Trophoblast cell (in vitro differentiated cells and primary cell): Measurements from ENCODE around the gene LRP1.

Source experiments
- DNase-seq, 2 donors: peaks; one replicate each; pipeline ENCODE4 v3.0.0-alpha.2; 2016
- H2AFZ ChIP-seq: 2 replicates; pipeline ENCODE4 v1.6.1; 2013; ENCODE audit warnings: low read length, moderate library complexity, mild to moderate bottlenecking; ENCODE audit not compliant: insufficient read depth, poor library complexity
- H2AK5ac ChIP-seq: 2 replicates; pipeline ENCODE4 v1.6.1; 2013; ENCODE audit warnings: mild to moderate bottlenecking, low read length
- H2BK120ac ChIP-seq: 2 replicates; pipeline ENCODE4 v1.6.1; 2013; ENCODE audit warnings: low read length, mild to moderate bottlenecking, moderate library complexity; ENCODE audit not compliant: insufficient read depth, poor library complexity
- H2BK12ac ChIP-seq: 2 replicates; pipeline ENCODE4 v1.6.1; 2013; ENCODE audit warnings: mild to moderate bottlenecking, low read length, moderate library complexity
- H2BK5ac ChIP-seq: 2 replicates; pipeline ENCODE4 v1.6.1; 2013; ENCODE audit warnings: low read length, low read depth, moderate library complexity, mild to moderate bottlenecking; ENCODE audit not compliant: poor library complexity
- H3K14ac ChIP-seq: 2 replicates; pipeline ENCODE4 v1.6.1; 2013; ENCODE audit warnings: mild to moderate bottlenecking, low read length
- H3K18ac ChIP-seq: 2 replicates; pipeline ENCODE4 v1.6.1; 2013; ENCODE audit warnings: mild to moderate bottlenecking, low read length
- H3K23ac ChIP-seq: 2 replicates; pipeline ENCODE4 v1.6.1; 2013; ENCODE audit warnings: low read length
- H3K27ac ChIP-seq: 2 replicates; pipeline ENCODE4 v1.5.1; 2013; ENCODE audit warnings: low read depth, mild to moderate bottlenecking, inconsistent platforms, low read length, moderate library complexity
- H3K27me3 ChIP-seq: 2 replicates; pipeline ENCODE4 v1.6.1; 2013; ENCODE audit warnings: inconsistent platforms, mild to moderate bottlenecking, low read length, moderate library complexity; ENCODE audit not compliant: insufficient read depth
- H3K36me3 ChIP-seq, 2 experiments: 1 replicate in 1 of 2; 2 replicates in 1 of 2; pipeline ENCODE4 v1.6.1; 2013; ENCODE audit warnings: low read length in 2 of 2, mild to moderate bottlenecking in 2 of 2, moderate library complexity in 1 of 2; ENCODE audit not compliant: insufficient read depth in 2 of 2, control insufficient read depth in 1 of 2
- H3K4ac ChIP-seq: 2 replicates; pipeline ENCODE4 v1.6.1; 2013; ENCODE audit warnings: low read depth, mild to moderate bottlenecking, low read length, moderate library complexity
- H3K4me1 ChIP-seq, 2 experiments: 1 replicate in 1 of 2; 2 replicates in 1 of 2; pipeline ENCODE4 v1.6.1; 2013; ENCODE audit warnings: low read length in 2 of 2, mild to moderate bottlenecking in 2 of 2, moderate library complexity in 1 of 2; ENCODE audit not compliant: insufficient read depth in 2 of 2, control insufficient read depth in 1 of 2
- H3K4me2 ChIP-seq: 2 replicates; pipeline ENCODE4 v1.6.1; 2013; ENCODE audit warnings: inconsistent platforms, mild to moderate bottlenecking, low read length, moderate library complexity
- H3K4me3 ChIP-seq: 2 replicates; pipeline ENCODE4 v1.5.1; 2013; ENCODE audit warnings: mild to moderate bottlenecking, low read depth, low read length, inconsistent platforms
- H3K79me1 ChIP-seq: one replicate; pipeline ENCODE4 v1.6.1; 2013; ENCODE audit warnings: low read length
- H3K79me2 ChIP-seq: 2 replicates; pipeline ENCODE4 v1.6.1; 2013; ENCODE audit warnings: low read length, mild to moderate bottlenecking; ENCODE audit not compliant: control insufficient read depth, insufficient read depth, poor library complexity
- H3K9ac ChIP-seq: 2 replicates; pipeline ENCODE4 v1.6.1; 2013; ENCODE audit warnings: mild to moderate bottlenecking, low read length
- H3K9me3 ChIP-seq: 2 replicates; pipeline ENCODE4 v1.6.1; 2013; ENCODE audit warnings: low read depth, mild to moderate bottlenecking, control low read depth, inconsistent platforms, low read length; ENCODE audit not compliant: insufficient read depth
- H4K12ac ChIP-seq: 2 replicates; pipeline ENCODE4 v1.6.1; 2013; ENCODE audit warnings: low read depth, mild to moderate bottlenecking, low read length, moderate library complexity
- H4K8ac ChIP-seq: 2 replicates; pipeline ENCODE4 v1.6.1; 2013; ENCODE audit warnings: low read depth, mild to moderate bottlenecking, low read length, moderate library complexity
- H4K91ac ChIP-seq: one replicate; pipeline ENCODE4 v1.6.1; 2013; ENCODE audit warnings: low read depth, mild to moderate bottlenecking, low read length, moderate library complexity
- WGBS: extraction: QIAGEN DNeasy Blood & Tissue Kit; methylation state at CpG from one replicate; pipeline ENCODE4 v1.1.7; 2013; ENCODE audit warnings: missing lambda C conversion rate; ENCODE audit not compliant: insufficient read length, insufficient coverage; ENCODE audit errors: extremely low coverage; 5-methylcytosine and 5-hydroxymethylcytosine counted together

Gene LRP1

DNA sequence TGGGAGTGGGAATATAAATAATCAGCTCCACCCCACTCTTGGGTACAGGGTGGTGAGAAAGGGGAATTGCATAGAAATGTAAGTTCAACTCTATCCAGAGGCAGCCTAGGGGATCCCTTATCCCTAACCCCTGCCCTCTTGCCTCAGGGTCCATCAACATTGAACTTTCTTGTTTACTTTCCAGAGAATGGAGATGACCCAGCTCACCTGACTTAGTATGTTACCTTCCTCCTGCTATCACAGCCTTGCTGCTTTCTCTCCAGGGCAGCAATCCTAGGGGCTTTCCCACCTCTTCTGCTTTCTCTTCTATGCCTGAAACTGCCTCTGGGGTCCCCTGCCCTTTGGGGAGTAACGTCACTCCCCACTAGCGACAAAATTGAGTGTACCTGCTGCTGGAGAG is 2.7 kb downstream of the LRP1 start:
- Histone ChIP-seq H2BK5ac (no peak overlapping the region), H3K4me2 (peak overlapping the region; percentile 85), H3K9ac (no peak overlapping the region), H3K79me1 (peaks cover 37% of the 10 kb centered on the region), H3K36me3 (no peaks in the 10 kb centered on the region), H2AFZ (no peak overlapping the region), H4K91ac (no peak overlapping the region), H3K23ac (no peak overlapping the region), H4K12ac (no peak overlapping the region), H3K79me2 (peaks cover 32% of the 10 kb centered on the region), H3K18ac (no peak overlapping the region), H3K14ac (no peak overlapping the region), H4K8ac (no peak overlapping the region), H3K4ac (peak overlapping the region; percentile 14), H3K4me1 (peaks cover 56 to 65% of the 10 kb centered on the region in 2 experiments), H3K9me3 (no peaks in the 10 kb centered on the region), H2AK5ac (no peak overlapping the region), H3K27me3 (no peaks in the 10 kb centered on the region), H3K27ac (peak overlapping the region; percentile 0), H3K4me3 (no peak overlapping the region), H2BK120ac (no peak overlapping the region), H2BK12ac (no peak overlapping the region)
- no peak for DNase-seq
- WGBS, result no CpG with 5 or more reads among the region's 2 CpGs

DNA sequence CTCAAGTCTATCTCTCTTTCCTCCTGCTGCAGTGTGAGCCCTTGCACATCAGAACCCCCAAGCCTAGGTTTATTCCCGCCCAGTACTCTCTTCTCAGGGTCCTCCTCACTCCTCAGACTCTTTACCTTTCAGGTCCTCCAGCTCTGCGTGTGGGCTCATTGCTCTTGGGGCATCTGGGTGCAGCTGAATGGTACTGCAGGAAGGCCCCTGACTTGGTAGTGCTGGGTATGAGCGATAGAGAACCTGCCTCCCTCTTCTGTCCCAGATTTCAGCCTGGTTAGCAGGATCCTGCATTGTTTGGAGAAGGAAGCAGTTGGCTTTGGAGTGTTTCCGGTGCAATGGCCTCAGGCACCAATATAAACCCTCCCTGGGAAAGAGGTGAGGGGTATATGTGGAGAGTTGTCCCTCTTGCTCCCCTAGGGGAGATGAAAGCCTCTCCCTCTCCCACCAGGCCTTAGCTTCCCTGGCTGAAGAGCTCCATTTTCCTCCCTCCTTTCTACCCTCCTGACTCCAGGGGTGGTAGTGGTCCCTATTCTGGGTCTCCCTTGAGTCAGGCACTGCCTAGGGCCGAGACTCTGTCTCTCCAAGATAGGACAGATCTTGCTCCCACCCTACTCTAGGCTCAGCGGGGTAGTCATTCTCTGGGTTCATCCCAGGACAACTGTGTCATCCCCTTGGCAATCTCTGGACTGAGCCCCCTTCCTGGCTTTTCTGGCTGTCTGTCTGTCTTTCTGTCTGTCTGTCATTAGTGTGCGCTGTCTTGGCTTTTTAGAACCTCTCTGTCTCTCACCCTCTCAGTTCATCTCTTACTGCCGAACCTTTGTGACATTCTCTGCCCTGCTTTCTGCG is 3.8 kb downstream of the LRP1 start:
- Histone ChIP-seq H2AFZ (no peak overlapping the region), H3K36me3 (peaks cover 0 to 3% of the 10 kb centered on the region in 2 experiments), H2BK120ac (peak overlapping the region; percentile 54), H2BK12ac (peak overlapping the region; percentile 70), H3K4ac (peak overlapping the region; percentile 49), H3K9ac (no peak overlapping the region), H3K9me3 (no peaks in the 10 kb centered on the region), H3K14ac (peak overlapping the region; percentile 52), H3K23ac (no peak overlapping the region), H3K27ac (peak overlapping the region; percentile 88), H3K4me2 (peak overlapping the region; percentile 85), H2AK5ac (peak overlapping the region; percentile 49), H3K4me3 (no peak overlapping the region), H4K91ac (peak overlapping the region; percentile 74), H4K8ac (peak overlapping the region; percentile 36), H2BK5ac (peak overlapping the region; percentile 42), H3K18ac (peak overlapping the region; percentile 39), H4K12ac (no peak overlapping the region), H3K79me1 (peaks cover 39% of the 10 kb centered on the region), H3K79me2 (peaks cover 35% of the 10 kb centered on the region), H3K4me1 (peaks cover 51 to 62% of the 10 kb centered on the region in 2 experiments), H3K27me3 (no peaks in the 10 kb centered on the region)
- no CpG with 5 or more reads among the region's 9 CpGs for WGBS
- DNase-seq, result no peak

- peak overlapping the region; percentile 36 for H4K8ac ChIP-seq
- no peak overlapping the region for H2AK5ac ChIP-seq
- WGBS, result no CpG with 5 or more reads among the region's 4 CpGs
- H4K91ac ChIP-seq, result peak overlapping the region; percentile 74
- H3K79me1 ChIP-seq, result peaks cover 34% of the 10 kb centered on the region
- peak overlapping the region; percentile 52 for H3K14ac ChIP-seq
- H3K36me3 ChIP-seq, result peaks cover under 1 to 7% of the 10 kb centered on the region in 2 experiments
- H3K27ac ChIP-seq, result peak overlapping the region; percentile 88
- no peak overlapping the region for H3K18ac ChIP-seq
- H3K23ac ChIP-seq, result no peak overlapping the region
- H3K27me3 ChIP-seq, result no peaks in the 10 kb centered on the region
- H2BK12ac ChIP-seq, result no peak overlapping the region
- H3K9me3 ChIP-seq, result no peaks in the 10 kb centered on the region
- H3K4ac ChIP-seq, result peak overlapping the region; percentile 32
- no peak overlapping the region for H3K9ac ChIP-seq
- H3K4me3 ChIP-seq, result no peak overlapping the region
- H2BK5ac ChIP-seq, result peak overlapping the region; percentile 42
- H2AFZ ChIP-seq, result peak overlapping the region; percentile 57
- H3K4me2 ChIP-seq, result peak overlapping the region; percentile 85
- H4K12ac ChIP-seq, result no peak overlapping the region
- peak overlapping the region; percentile 54 for H2BK120ac ChIP-seq
- peaks cover 51 to 63% of the 10 kb centered on the region in 2 experiments for H3K4me1 ChIP-seq
- DNase-seq, result peak in 1 of 2 donors; percentile 53
- H3K79me2 ChIP-seq, result peaks cover 32% of the 10 kb centered on the region
These were observed 4.8 kb downstream of the LRP1 start for GRCh38 chr12:57133013-57133569.

GRCh38 chr12:57133916-57134315 is 5.6 kb downstream of the LRP1 start:
- no peak overlapping the region for H2AFZ ChIP-seq
- H3K14ac ChIP-seq, result peak overlapping the region; percentile 67
- peak overlapping the region; percentile 48 for H3K18ac ChIP-seq
- peaks cover 7 to 15% of the 10 kb centered on the region in 2 experiments for H3K36me3 ChIP-seq
- peak overlapping the region; percentile 64 for H4K8ac ChIP-seq
- peaks cover 30% of the 10 kb centered on the region for H3K79me1 ChIP-seq
- H3K23ac ChIP-seq, result no peak overlapping the region
- H2BK5ac ChIP-seq, result peak overlapping the region; percentile 78
- peak overlapping the region; percentile 85 for H3K4ac ChIP-seq
- DNase-seq, result no peak
- H3K79me2 ChIP-seq, result peaks cover 27% of the 10 kb centered on the region
- peak overlapping the region; percentile 91 for H2AK5ac ChIP-seq
- H3K9ac ChIP-seq, result no peak overlapping the region
- WGBS, result no CpG with 5 or more reads among the region's 6 CpGs
- no peaks in the 10 kb centered on the region for H3K9me3 ChIP-seq
- H3K4me1 ChIP-seq, result peaks cover 51 to 67% of the 10 kb centered on the region in 2 experiments
- peak overlapping the region; percentile 40 for H3K4me2 ChIP-seq
- peak overlapping the region; percentile 97 for H2BK12ac ChIP-seq
- no peaks in the 10 kb centered on the region for H3K27me3 ChIP-seq
- peak overlapping the region; percentile 80 for H4K91ac ChIP-seq
- H3K27ac ChIP-seq, result peak overlapping the region; percentile 94
- peak overlapping the region; percentile 90 for H2BK120ac ChIP-seq
- peak overlapping the region; percentile 51 for H4K12ac ChIP-seq
- H3K4me3 ChIP-seq, result no peak overlapping the region
